DND-41 (cell line): Measurements from ENCODE around the gene OR6V1.

Experiments
- ATAC-seq: fragments of 200-7000 bp; cut with Tn5 transposase; 3 replicates; pipeline ENCODE4 v1.9.1; 2021; ENCODE audit warnings: low read depth; ENCODE audit not compliant: insufficient read depth
- DNase-seq: peaks from one replicate; pipeline ENCODE4 v3.0.0-alpha.2; 2020
- H2AFZ ChIP-seq: 2 replicates; pipeline ENCODE4 v1.6.0; 2012; ENCODE audit warnings: low read depth, low read length
- H3K27ac ChIP-seq: 2 replicates; pipeline ENCODE4 v1.5.1; 2012; ENCODE audit warnings: low read length, inconsistent platforms
- H3K27me3 ChIP-seq: fragments of 200-600 bp; sonication (generic); 2 replicates; pipeline ENCODE4 v1.6.0; 2012; ENCODE audit warnings: low read length, mild to moderate bottlenecking, inconsistent platforms; ENCODE audit not compliant: insufficient read depth, poor library complexity
- H3K36me3 ChIP-seq: 2 replicates; pipeline ENCODE4 v1.5.1; 2012; ENCODE audit warnings: low read length, inconsistent platforms; ENCODE audit not compliant: insufficient read depth
- H3K4me1 ChIP-seq: 2 replicates; pipeline ENCODE4 v1.5.1; 2012; ENCODE audit warnings: mild to moderate bottlenecking, low read length; ENCODE audit not compliant: insufficient read depth
- H3K4me2 ChIP-seq: 2 replicates; pipeline ENCODE4 v1.6.0; 2012; ENCODE audit warnings: mild to moderate bottlenecking, moderate library complexity, low read length, inconsistent platforms; ENCODE audit not compliant: insufficient read depth
- H3K4me3 ChIP-seq, 2 experiments: fragments of 200-600 bp in 1 of 2; shearing (Covaris generic) in 1 of 2; 2 replicates each; pipeline ENCODE4 v1.5.1; 2012 to 2016; ENCODE audit warnings: inconsistent platforms in 2 of 2, low read length in 2 of 2, mild to moderate bottlenecking in 2 of 2, low read depth in 1 of 2, moderate library complexity in 1 of 2
- H3K79me2 ChIP-seq: 2 replicates; pipeline ENCODE4 v1.6.0; 2012; ENCODE audit warnings: low read length, inconsistent platforms; ENCODE audit not compliant: insufficient read depth
- H3K9ac ChIP-seq: 2 replicates; pipeline ENCODE4 v1.6.0; 2012; ENCODE audit warnings: low read depth, mild to moderate bottlenecking, inconsistent platforms, low read length, moderate library complexity
- H3K9me3 ChIP-seq: 2 replicates; pipeline ENCODE4 v1.5.1; 2012; ENCODE audit warnings: low read length, moderate library complexity, mild to moderate bottlenecking, inconsistent platforms; ENCODE audit not compliant: insufficient read depth, severe bottlenecking
- H4K20me1 ChIP-seq: 2 replicates; pipeline ENCODE4 v1.6.0; 2012; ENCODE audit warnings: low read length; ENCODE audit not compliant: insufficient read depth
- CTCF ChIP-seq: IDR thresholded peaks from 2 replicates; pipeline ENCODE4 v1.5.1; 2012; ENCODE audit warnings: borderline replicate concordance, low read length, moderate library complexity, mild to moderate bottlenecking; ENCODE audit not compliant: poor library complexity, severe bottlenecking; ENCODE audit errors: extremely low read depth
- EZH2 ChIP-seq: IDR thresholded peaks from 3 replicates; pipeline ENCODE4 v1.6.1; 2012; ENCODE audit warnings: borderline replicate concordance, low read depth, mild to moderate bottlenecking, moderate library complexity, low read length, inconsistent platforms; ENCODE audit not compliant: severe bottlenecking

The OR6V1 gene, protein sequence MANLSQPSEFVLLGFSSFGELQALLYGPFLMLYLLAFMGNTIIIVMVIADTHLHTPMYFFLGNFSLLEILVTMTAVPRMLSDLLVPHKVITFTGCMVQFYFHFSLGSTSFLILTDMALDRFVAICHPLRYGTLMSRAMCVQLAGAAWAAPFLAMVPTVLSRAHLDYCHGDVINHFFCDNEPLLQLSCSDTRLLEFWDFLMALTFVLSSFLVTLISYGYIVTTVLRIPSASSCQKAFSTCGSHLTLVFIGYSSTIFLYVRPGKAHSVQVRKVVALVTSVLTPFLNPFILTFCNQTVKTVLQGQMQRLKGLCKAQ

GRCh38 chr7:143052041-143052440 is at the start of gene OR6V1:
Gene OR6V1 (plus strand): TSS chr7:143052341. CDS start chr7:143052341, 0 bp downstream.
- H3K9ac ChIP-seq = no peak within 1 kb of the TSS
- TF ChIP-seq CTCF (no peak), EZH2 (no peak)
- H3K9me3 ChIP-seq = no peaks in the 10 kb centered on the region
- no peaks in the 10 kb centered on the region for H4K20me1 ChIP-seq
- no peak within 1 kb of the TSS for H3K4me3 ChIP-seq
- H3K27ac ChIP-seq = no peak within 1 kb of the TSS
- DNase-seq (no peak), ATAC-seq (no peak)
- no peaks in the 10 kb centered on the region for H3K36me3 ChIP-seq
- H2AFZ ChIP-seq = no peak within 1 kb of the TSS
- no peaks in the 10 kb centered on the region for H3K4me1 ChIP-seq
- no peak within 1 kb of the TSS for H3K4me2 ChIP-seq
- no peaks in the 10 kb centered on the region for H3K79me2 ChIP-seq
- H3K27me3 ChIP-seq = no peaks in the 10 kb centered on the region

DNA sequence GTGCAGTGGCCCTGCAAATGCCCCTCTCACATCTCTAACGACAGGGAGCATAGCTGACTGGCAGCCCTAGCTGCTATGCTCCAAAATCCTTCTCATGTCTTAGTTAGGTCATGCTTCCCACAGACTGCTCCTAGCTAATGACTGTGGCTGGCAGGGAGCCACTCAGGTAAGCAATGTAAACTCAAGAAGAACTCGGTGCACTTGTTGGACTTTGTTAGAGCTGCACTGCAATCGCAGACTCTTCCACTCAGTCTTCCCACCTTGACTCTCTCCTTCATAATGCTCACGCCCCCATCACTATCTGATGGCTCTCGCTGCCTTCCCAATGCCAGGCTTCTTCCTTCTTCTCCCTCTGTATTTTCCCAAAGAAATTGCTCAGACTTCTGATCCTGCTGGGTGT is 49.2 kb upstream of the OR6V1 start:
- Histone ChIP-seq H3K36me3 (no peaks in the 10 kb centered on the region), H3K27ac (peak overlapping the region; percentile 73), H3K27me3 (no peaks in the 10 kb centered on the region), H3K9me3 (peaks cover 5% of the 10 kb centered on the region), H3K79me2 (no peaks in the 10 kb centered on the region), H4K20me1 (no peaks in the 10 kb centered on the region), H3K4me1 (peaks cover 35% of the 10 kb centered on the region), H3K9ac (peak overlapping the region; percentile 20), H3K4me3 (peak overlapping the region in 1 of 2 experiments; percentile 21; a peak in 1 of 4 replicates), H3K4me2 (peak overlapping the region; percentile 51; the same call in 1 of the 2 replicates), H2AFZ (peak overlapping the region; percentile 85)
- TF ChIP-seq EZH2 (no peak), CTCF (no peak)
- DNase-seq = peak; percentile 7
- no peak for ATAC-seq

DNA sequence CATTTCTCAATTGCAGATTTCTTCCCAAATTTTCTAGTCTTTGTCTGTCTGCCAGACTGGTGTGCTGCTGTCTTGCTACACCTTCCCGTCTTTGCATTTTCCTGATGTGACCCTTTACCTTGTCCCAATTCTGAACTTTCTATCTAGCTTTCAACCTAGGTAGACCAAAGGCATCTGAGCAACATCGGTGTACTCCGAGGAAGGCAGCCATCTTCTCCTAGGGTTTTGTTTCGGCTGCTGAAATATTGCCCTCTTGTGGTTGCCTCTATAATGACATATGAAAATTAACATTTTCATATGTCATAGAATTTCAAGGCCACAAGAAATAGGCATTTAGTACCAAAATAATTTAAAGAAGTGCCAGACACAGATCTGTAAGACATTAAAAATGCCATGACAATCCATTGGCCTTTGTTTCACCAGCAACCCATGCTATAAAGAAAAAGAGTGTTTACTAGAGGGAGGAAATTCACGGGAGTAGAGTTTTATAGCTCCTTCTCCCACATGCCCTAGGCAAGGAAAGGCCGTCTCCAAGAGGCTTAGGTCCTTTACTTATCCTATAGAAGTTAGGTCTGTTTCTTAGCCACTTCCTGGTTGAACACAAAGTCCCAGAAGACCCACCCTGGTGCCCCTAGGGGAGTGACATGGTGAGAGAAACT is 48.6 kb upstream of the OR6V1 start:
- ATAC-seq (peak; percentile 76), DNase-seq (peak; percentile 61)
- Histone ChIP-seq H3K79me2 (no peaks in the 10 kb centered on the region), H3K9me3 (peaks cover 5% of the 10 kb centered on the region), H3K9ac (peak overlapping the region; percentile 23), H3K4me1 (peaks cover 40% of the 10 kb centered on the region), H3K27me3 (no peaks in the 10 kb centered on the region), H4K20me1 (no peaks in the 10 kb centered on the region), H3K4me2 (peak overlapping the region; percentile 51), H3K27ac (peak overlapping the region; percentile 73), H3K36me3 (no peaks in the 10 kb centered on the region), H3K4me3 (peak overlapping the region in 1 of 2 experiments; percentile 21; a peak in 1 of 4 replicates), H2AFZ (peak overlapping the region; percentile 85)
- TF ChIP-seq CTCF (peak; percentile 79), EZH2 (no peak)
